Endothelial cell of umbilical vein (primary cell): ENCODE results near the gene MTA1. TPM values are rescaled to one million over a fixed set of nuclear protein-coding genes. Genes with fewer than 3 reads are reported as not detected.

Source experiments
- BruUV-seq: library from RNA; stranded (reverse); fragments of 400-500 nt; replicated peaks from 2 replicates; lab custom pipeline; 2021; lab: Mats Ljungman, UMichigan
- CTCF ChIA-PET: fragments of 300-600, 350-600 bp; sonication (Branson Sonifier 250); formaldehyde crosslinking; loops from one replicate; lab custom pipeline; 2021; ENCODE audit warnings: antibody characterized with exemption, inconsistent platforms; lab: Charles Lee
- POLR2A ChIA-PET: fragments of 300-600, 350-600 bp; sonication (Branson Sonifier 250); formaldehyde crosslinking; loops from one replicate; lab custom pipeline; 2021; ENCODE audit warnings: antibody characterized with exemption, inconsistent platforms; lab: Charles Lee
- DNase-seq: peaks from one replicate; pipeline ENCODE4 v3.0.0-alpha.2; 2011; ENCODE audit warnings: low read depth, low spot score
- FAIRE-seq: peaks from 2 replicates; lab custom pipeline; 2011; peaks lifted over from hg19 to GRCh38; lab: Jason Lieb, UNC
- H2AFZ ChIP-seq: 2 replicates; pipeline ENCODE4 v1.6.0; 2012; ENCODE audit warnings: low read depth, low read length, control low read depth, inconsistent platforms
- H3K27ac ChIP-seq: 2 replicates; pipeline ENCODE4 v1.5.1; 2011; ENCODE audit warnings: low read depth, mild to moderate bottlenecking, control low read depth, low read length, moderate library complexity; ENCODE audit not compliant: insufficient read depth
- H3K27me3 ChIP-seq, 2 experiments: 2 replicates each; pipeline versions ENCODE4 v1.6.0 to v1.6.1; 2011; ENCODE audit warnings: low read length in 2 of 2, mixed read lengths in 1 of 2; ENCODE audit not compliant: control insufficient read depth in 2 of 2, insufficient read depth in 2 of 2
- H3K36me3 ChIP-seq, 2 experiments: 2 replicates in 1 of 2; 3 replicates in 1 of 2; pipeline ENCODE4 v1.5.1; 2011; ENCODE audit warnings: low read length in 2 of 2, mild to moderate bottlenecking in 1 of 2, moderate library complexity in 1 of 2; ENCODE audit not compliant: control insufficient read depth in 2 of 2, insufficient read depth in 2 of 2; ENCODE audit errors: extremely low read depth in 1 of 2
- H3K4me1 ChIP-seq: 3 replicates; pipeline ENCODE4 v1.5.1; 2011; ENCODE audit warnings: mild to moderate bottlenecking, low read length; ENCODE audit not compliant: control insufficient read depth, insufficient read depth; ENCODE audit errors: extremely low read depth
- H3K4me2 ChIP-seq: 2 replicates; pipeline ENCODE4 v1.6.1; 2011; ENCODE audit warnings: low read length, control low read depth, mixed read lengths; ENCODE audit not compliant: insufficient read depth
- H3K4me3 ChIP-seq, 3 experiments: fragments of 200-600 bp in 1 of 3; sonication (generic), shearing (Covaris generic) in 1 of 3; replicated peaks in 1 of 3; 2 replicates each; pipeline ENCODE4 v1.5.1; 2011 to 2016; ENCODE audit warnings: control low read depth in 3 of 3, low read length in 3 of 3, mild to moderate bottlenecking in 2 of 3, inconsistent platforms in 1 of 3, low read depth in 1 of 3, moderate library complexity in 1 of 3; ENCODE audit not compliant: insufficient read depth in 1 of 3
- H3K79me2 ChIP-seq: 2 replicates; pipeline ENCODE4 v1.6.0; 2012; ENCODE audit warnings: low read length, inconsistent platforms; ENCODE audit not compliant: control insufficient read depth, insufficient read depth
- H3K9ac ChIP-seq: replicated peaks from 2 replicates; pipeline ENCODE3; 2011; ENCODE audit warnings: low read length, control low read depth; ENCODE audit not compliant: insufficient read depth; ENCODE audit errors: extremely low read depth
- H3K9me1 ChIP-seq: replicated peaks from 3 replicates; pipeline ENCODE4 v1.6.0; 2011; ENCODE audit warnings: mild to moderate bottlenecking, low read length; ENCODE audit not compliant: control insufficient read depth, insufficient read depth; ENCODE audit errors: extremely low read depth
- H3K9me3 ChIP-seq: replicated peaks from 2 replicates; pipeline ENCODE4 v1.5.1; 2012; ENCODE audit warnings: low read length, inconsistent platforms; ENCODE audit not compliant: control insufficient read depth, insufficient read depth
- H4K20me1 ChIP-seq: replicated peaks from 2 replicates; pipeline ENCODE3; 2011; ENCODE audit warnings: mild to moderate bottlenecking, low read length; ENCODE audit not compliant: control insufficient read depth, insufficient read depth; ENCODE audit errors: extremely low read depth
- CTCF ChIP-seq, 2 donors: IDR thresholded peaks; 1 replicate in 1 of 2; 2 replicates in 1 of 2; pipeline ENCODE4 v1.5.1; 2011; ENCODE audit warnings: low read length in 2 of 2, mild to moderate bottlenecking in 2 of 2, moderate library complexity in 2 of 2, control low read depth in 1 of 2, inconsistent platforms in 1 of 2, low read depth in 1 of 2; ENCODE audit not compliant: insufficient read depth in 1 of 2; ENCODE audit errors: extremely low read depth in 1 of 2
- EZH2 ChIP-seq: IDR thresholded peaks from 2 replicates; pipeline ENCODE4 v1.6.1; 2012; ENCODE audit warnings: borderline replicate concordance, low read depth, mild to moderate bottlenecking, moderate library complexity, low read length, inconsistent platforms; ENCODE audit not compliant: severe bottlenecking
- FOS ChIP-seq: IDR thresholded peaks from 2 replicates; pipeline ENCODE4 v1.6.1; 2011; ENCODE audit warnings: mild to moderate bottlenecking, low read length, moderate library complexity, borderline replicate concordance; ENCODE audit not compliant: insufficient read depth
- JUN ChIP-seq: IDR thresholded peaks from 2 replicates; pipeline ENCODE4 v1.6.1; 2011; ENCODE audit warnings: borderline replicate concordance, low read depth; ENCODE audit not compliant: insufficient read length, insufficient read depth
- MAX ChIP-seq: IDR thresholded peaks from 2 replicates; pipeline ENCODE4 v1.6.1; 2011; ENCODE audit not compliant: insufficient read depth, insufficient read length
- MYC ChIP-seq: IDR thresholded peaks from one replicate; pipeline ENCODE4 v1.6.1; 2011; ENCODE audit warnings: mild to moderate bottlenecking, low read depth, low read length
- POLR2AphosphoS5 ChIP-seq: IDR thresholded peaks from 2 replicates; pipeline ENCODE4 v1.6.1; 2012; ENCODE audit warnings: low read depth, mild to moderate bottlenecking, control low read depth, low read length, moderate library complexity; ENCODE audit not compliant: insufficient read depth
- dilution Hi-C: fragments of 300-500 bp; cut with MboI; formaldehyde crosslinking; loops from one replicate; pipeline ENCODE4 v1.15.0; 2019; ENCODE audit warnings: low sequenced_read_pairs; ENCODE audit not compliant: extremely low pct_ligation_motif_present
- intact Hi-C: fragments of 100-400 bp; cut with micrococcal nuclease; formaldehyde crosslinking; loops from one replicate; pipeline ENCODE4 v1.10.0; 2022
- polyA plus RNA-seq, 4 experiments: library from polyadenylated mRNA; depleted of rRNA in 3 of 4; stranded (reverse) in 3 of 4; unstranded in 1 of 4; fragments of >200 nt; gene quantifications; 2 replicates each; pipeline versions ENCODE4 v1.2.1 to v1.2.3, GENCODE V29; 2011 to 2012; ENCODE audit warnings: missing spikeins in 1 of 4
- total RNA-seq: library from RNA; stranded (reverse); gene quantifications from 2 replicates; pipeline ENCODE4 v1.2.3, GENCODE V29; 2021

MTA1 gene
- total and polyA plus RNA-seq, 2 donors (not counting 3 experiments of a cell fraction or from before 2014, with no cell fraction given) = 85.2 to 167 TPM

- no peaks in the 10 kb centered on the region for H3K27me3 ChIP-seq
- intact Hi-C loops = no loop called here
- no peak overlapping the region for H3K4me3 ChIP-seq
- H2AFZ ChIP-seq = no peak overlapping the region
- no peak overlapping the region for H3K4me2 ChIP-seq
- DNase-seq = no peak
- no peak overlapping the region for H3K27ac ChIP-seq
- no peak for FAIRE-seq
- BruUV-seq = no TSS peak
- no peaks in the 10 kb centered on the region for H4K20me1 ChIP-seq
- peaks cover 0 to 21% of the 10 kb centered on the region in 2 experiments for H3K36me3 ChIP-seq
- POLR2A ChIA-PET = no interaction called here
- no peaks in the 10 kb centered on the region for H3K9me1 ChIP-seq
- CTCF ChIA-PET = interaction anchor here (0.6 kb wide), 1 partner anchor 44 kb away, joined by 3 read pairs; no protein-coding TSS in a partner anchor
- no peaks in the 10 kb centered on the region for H3K9me3 ChIP-seq
- H3K4me1 ChIP-seq = no peaks in the 10 kb centered on the region
- no peak overlapping the region for H3K9ac ChIP-seq
- dilution Hi-C loops = no loop called here
- no peak for TF ChIP-seq MAX
- H3K79me2 ChIP-seq = peaks cover 6% of the 10 kb centered on the region
Observed at GRCh38 chr14:105445290-105445689, 25.7 kb downstream of the MTA1 start.

GRCh38 chr14:105445901-105446845, 26.5 kb downstream of the MTA1 start:
- BruUV-seq = no TSS peak
- Histone ChIP-seq H3K36me3 (peaks cover 1 to 24% of the 10 kb centered on the region in 2 experiments), H2AFZ (no peak overlapping the region), H3K79me2 (peaks cover 6% of the 10 kb centered on the region), H3K9me3 (no peaks in the 10 kb centered on the region), H3K9me1 (no peaks in the 10 kb centered on the region), H3K27me3 (no peaks in the 10 kb centered on the region), H3K4me1 (no peaks in the 10 kb centered on the region), H4K20me1 (no peaks in the 10 kb centered on the region), H3K9ac (no peak overlapping the region), H3K27ac (no peak overlapping the region), H3K4me2 (no peak overlapping the region), H3K4me3 (no peak overlapping the region)
- ChIA-PET POLR2A (no interaction called here), CTCF (interaction anchor here (1.2 kb wide), 1 partner anchor 34 kb away, joined by 3 read pairs; no protein-coding TSS in a partner anchor)
- intact Hi-C loops = no loop called here
- DNase-seq (no peak), FAIRE-seq (no peak)
- no peak for TF ChIP-seq JUN
- TF ChIP-seq MAX = no peak
- no peak for TF ChIP-seq MYC
- no peak for TF ChIP-seq CTCF (IDR thresholded peaks at IDR 0.05; ENCODE audit: extremely low read depth in 1 of 2, insufficient read depth in 1 of 2, low read depth in 1 of 2, low read length in 2 of 2)
- no peak for TF ChIP-seq POLR2AphosphoS5
- no peak for TF ChIP-seq EZH2
- no peak for TF ChIP-seq FOS
- dilution Hi-C loops = no loop called here
